Hepatocyte (in vitro differentiated cells): ENCODE data around the gene DNAH17. TPM values are rescaled to one million over a fixed set of nuclear protein-coding genes. Genes with fewer than 3 reads are reported as not detected.

Experiments used
- DNase-seq: peaks from one replicate; pipeline ENCODE4 v3.0.0-alpha.2; 2016; ENCODE audit warnings: low spot score
- H2AFZ ChIP-seq: fragments of 200-600 bp; sonication (generic); 2 replicates; pipeline ENCODE4 v1.6.0; 2016; ENCODE audit warnings: antibody characterized with exemption, mild to moderate bottlenecking
- H3K27ac ChIP-seq: fragments of 200-600 bp; sonication (generic); 2 replicates; pipeline ENCODE4 v1.5.1; 2016; ENCODE audit warnings: mild to moderate bottlenecking
- H3K27me3 ChIP-seq: fragments of 200-600 bp; sonication (generic); 2 replicates; pipeline ENCODE4 v1.6.1; 2016
- H3K36me3 ChIP-seq: fragments of 200-600 bp; sonication (generic); replicated peaks from 2 replicates; pipeline ENCODE4 v1.5.1; 2016; ENCODE audit warnings: low read depth; ENCODE audit not compliant: insufficient read depth
- H3K4me1 ChIP-seq: fragments of 200-600 bp; sonication (generic); 2 replicates; pipeline ENCODE4 v1.5.1; 2016; ENCODE audit warnings: mild to moderate bottlenecking, moderate library complexity; ENCODE audit not compliant: insufficient read depth
- H3K4me2 ChIP-seq: fragments of 200-600 bp; sonication (generic); 2 replicates; pipeline ENCODE4 v1.6.0; 2016
- H3K4me3 ChIP-seq: fragments of 200-600 bp; sonication (generic); 2 replicates; pipeline ENCODE4 v1.5.1; 2016; ENCODE audit warnings: mild to moderate bottlenecking
- H3K79me2 ChIP-seq: fragments of 200-600 bp; sonication (generic); 2 replicates; pipeline ENCODE4 v1.6.0; 2017; ENCODE audit warnings: mild to moderate bottlenecking
- H3K9me2 ChIP-seq: fragments of 200-600 bp; sonication (generic); replicated peaks from 2 replicates; pipeline ENCODE4 v1.6.0; 2017; ENCODE audit warnings: mild to moderate bottlenecking; ENCODE audit not compliant: insufficient read depth
- H3K9me3 ChIP-seq: fragments of 200-600 bp; sonication (generic); 2 replicates; pipeline ENCODE4 v1.5.1; 2016; ENCODE audit warnings: low read depth, mild to moderate bottlenecking
- H4K20me1 ChIP-seq: fragments of 200-600 bp; sonication (generic); 2 replicates; pipeline ENCODE4 v1.6.0; 2016; ENCODE audit warnings: mild to moderate bottlenecking; ENCODE audit not compliant: insufficient read depth, poor library complexity, severe bottlenecking
- EZH2 ChIP-seq: fragments of 200-600 bp; sonication (generic); IDR thresholded peaks from 2 replicates; pipeline ENCODE4 v1.6.1; 2016; ENCODE audit warnings: antibody characterized with exemption, mild to moderate bottlenecking, borderline replicate concordance
- EZH2phosphoT487 ChIP-seq: fragments of 200-600 bp; sonication (generic); IDR thresholded peaks from one replicate; pipeline ENCODE4 v1.6.1; 2018; ENCODE audit warnings: antibody characterized with exemption, mild to moderate bottlenecking, low read depth, moderate library complexity; ENCODE audit not compliant: unreplicated experiment, severe bottlenecking
- WGBS: methylation state at CpG from one replicate; pipeline ENCODE4 v1.1.6; 2016; ENCODE audit warnings: low lambda C conversion rate; ENCODE audit errors: missing lambda C conversion rate; 5-methylcytosine and 5-hydroxymethylcytosine counted together
- polyA plus RNA-seq: library from polyadenylated mRNA; unstranded; fragments of >200 nt; fragmentation: Nextera tagmentation; extraction: Ambion mirVana; gene quantifications from 2 replicates; pipeline ENCODE4 v1.2.1, GENCODE V29; 2016
- total RNA-seq: library from RNA; depleted of rRNA; stranded (reverse); fragments of >200 nt; gene quantifications from 2 replicates; pipeline ENCODE4 v1.2.3, GENCODE V29; 2014
- TF ChIP-seq, protein P1 (sequence below): fragments of 200-600 bp; sonication (generic); IDR thresholded peaks from 2 replicates; pipeline ENCODE4 v1.5.1; 2016; ENCODE audit warnings: antibody characterized with exemption, mild to moderate bottlenecking; ENCODE audit not compliant: poor library complexity

DNAH17 gene
- total and polyA plus RNA-seq, 2 experiments from 2014 or later: 0.20 to 1.5 TPM

DNA sequence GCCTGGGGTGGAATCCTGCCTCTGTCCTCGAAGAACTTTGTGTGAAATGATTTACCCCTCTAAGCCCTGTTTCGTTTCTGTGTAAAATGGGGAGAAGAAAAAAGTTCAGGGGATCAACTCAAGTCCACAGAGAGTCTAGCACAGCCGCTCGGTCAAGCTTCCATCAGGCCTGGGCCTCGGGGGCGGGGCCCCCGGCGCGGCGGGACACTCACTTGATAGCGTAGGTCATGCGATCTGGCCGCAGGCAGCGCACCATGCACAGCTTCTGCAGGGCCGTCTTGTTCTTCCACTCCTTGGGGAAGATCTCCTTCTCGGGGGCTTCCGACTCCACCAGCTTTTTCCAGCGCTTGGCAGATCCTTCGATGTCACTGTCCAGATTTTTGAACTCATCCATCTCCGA, 132.8 kb downstream of the DNAH17 start:
- no peak for DNase-seq
- Histone ChIP-seq H3K9me2 (no peaks in the 10 kb centered on the region), H3K9me3 (no peaks in the 10 kb centered on the region), H2AFZ (no peak overlapping the region), H3K27me3 (no peaks in the 10 kb centered on the region), H3K4me3 (no peak overlapping the region), H3K36me3 (no peaks in the 10 kb centered on the region), H3K4me2 (no peak overlapping the region), H3K4me1 (no peaks in the 10 kb centered on the region), H3K27ac (no peak overlapping the region), H3K79me2 (no peaks in the 10 kb centered on the region), H4K20me1 (no peaks in the 10 kb centered on the region)
- 92% methylated on average over 20 of the region's 20 CpGs for WGBS
- TF ChIP-seq EZH2 (no peak), EZH2phosphoT487 (no peak)
- TF ChIP-seq, protein P1, sequence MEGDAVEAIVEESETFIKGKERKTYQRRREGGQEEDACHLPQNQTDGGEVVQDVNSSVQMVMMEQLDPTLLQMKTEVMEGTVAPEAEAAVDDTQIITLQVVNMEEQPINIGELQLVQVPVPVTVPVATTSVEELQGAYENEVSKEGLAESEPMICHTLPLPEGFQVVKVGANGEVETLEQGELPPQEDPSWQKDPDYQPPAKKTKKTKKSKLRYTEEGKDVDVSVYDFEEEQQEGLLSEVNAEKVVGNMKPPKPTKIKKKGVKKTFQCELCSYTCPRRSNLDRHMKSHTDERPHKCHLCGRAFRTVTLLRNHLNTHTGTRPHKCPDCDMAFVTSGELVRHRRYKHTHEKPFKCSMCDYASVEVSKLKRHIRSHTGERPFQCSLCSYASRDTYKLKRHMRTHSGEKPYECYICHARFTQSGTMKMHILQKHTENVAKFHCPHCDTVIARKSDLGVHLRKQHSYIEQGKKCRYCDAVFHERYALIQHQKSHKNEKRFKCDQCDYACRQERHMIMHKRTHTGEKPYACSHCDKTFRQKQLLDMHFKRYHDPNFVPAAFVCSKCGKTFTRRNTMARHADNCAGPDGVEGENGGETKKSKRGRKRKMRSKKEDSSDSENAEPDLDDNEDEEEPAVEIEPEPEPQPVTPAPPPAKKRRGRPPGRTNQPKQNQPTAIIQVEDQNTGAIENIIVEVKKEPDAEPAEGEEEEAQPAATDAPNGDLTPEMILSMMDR: no peak

- H3K9me3 ChIP-seq: no peaks in the 10 kb centered on the region
- 82% methylated on average over 19 of the region's 19 CpGs for WGBS
- H3K27ac ChIP-seq: no peak overlapping the region
- H3K4me2 ChIP-seq: no peak overlapping the region
- no peaks in the 10 kb centered on the region for H4K20me1 ChIP-seq
- no peak for TF ChIP-seq EZH2
- TF ChIP-seq EZH2phosphoT487: no peak
- TF ChIP-seq, protein P1: no peak
- H3K79me2 ChIP-seq: no peaks in the 10 kb centered on the region
- H3K4me3 ChIP-seq: no peak overlapping the region
- H3K4me1 ChIP-seq: no peaks in the 10 kb centered on the region
- H3K36me3 ChIP-seq: no peaks in the 10 kb centered on the region
- H2AFZ ChIP-seq: no peak overlapping the region
- H3K9me2 ChIP-seq: no peaks in the 10 kb centered on the region
- no peaks in the 10 kb centered on the region for H3K27me3 ChIP-seq
- no peak for DNase-seq
These were observed 134.5 kb downstream of the DNAH17 start for GRCh38 chr17:78442648-78443218.

DNA sequence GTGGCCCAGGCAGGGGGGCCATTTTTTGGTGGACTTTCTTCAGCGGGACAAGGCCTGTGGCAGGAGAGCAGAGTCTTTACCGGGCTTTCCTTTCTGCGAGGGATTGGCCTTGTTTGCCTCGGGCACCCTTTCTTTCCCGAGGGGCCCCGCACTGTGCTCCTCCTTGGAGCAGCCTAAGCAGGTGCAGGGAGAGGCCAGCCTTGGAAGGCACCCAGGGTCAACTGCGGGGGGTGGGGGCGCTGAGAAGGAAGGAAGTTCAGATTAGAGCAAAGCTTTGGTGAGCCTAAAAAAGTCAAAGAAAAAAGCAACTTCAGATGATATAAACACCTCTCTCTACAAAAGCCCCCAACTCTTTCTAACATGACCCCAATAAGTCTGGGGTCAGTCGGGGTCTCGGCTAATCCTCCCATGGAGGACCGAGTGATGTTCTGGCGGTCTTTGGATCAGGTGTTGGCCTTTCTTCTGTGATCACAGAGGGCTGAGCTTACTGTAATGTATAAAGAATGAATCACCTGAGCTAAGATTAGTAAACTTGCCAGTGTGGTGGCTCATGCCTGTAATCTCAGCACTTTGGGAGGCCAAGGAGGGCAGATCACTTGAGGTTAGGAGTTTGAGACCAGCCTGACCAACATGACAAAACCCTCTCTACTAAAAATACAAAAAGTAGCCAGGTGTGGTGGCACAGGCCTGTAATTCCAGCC, 135.8 kb downstream of the DNAH17 start:
- no peak for DNase-seq
- no peaks in the 10 kb centered on the region for H3K4me1 ChIP-seq
- no peaks in the 10 kb centered on the region for H3K9me3 ChIP-seq
- H3K27ac ChIP-seq: no peak overlapping the region
- WGBS: 74% methylated on average over 12 of the region's 12 CpGs
- H3K79me2 ChIP-seq: no peaks in the 10 kb centered on the region
- H2AFZ ChIP-seq: no peak overlapping the region
- H4K20me1 ChIP-seq: no peaks in the 10 kb centered on the region
- H3K27me3 ChIP-seq: no peaks in the 10 kb centered on the region
- no peaks in the 10 kb centered on the region for H3K36me3 ChIP-seq
- H3K4me3 ChIP-seq: no peak overlapping the region
- no peaks in the 10 kb centered on the region for H3K9me2 ChIP-seq
- TF ChIP-seq EZH2: no peak
- TF ChIP-seq, protein P1: no peak
- TF ChIP-seq EZH2phosphoT487: no peak
- H3K4me2 ChIP-seq: no peak overlapping the region
